GM19452 (cell line): ENCODE results near the gene PDS5B.
A peak's percentile ranks its signal among the peaks of the same experiment; 100 is the strongest.
"Not testable (repeated sequence)": the region's sequence is repeated elsewhere in the genome, so short reads cannot be mapped to it uniquely, and the experiment has no call there.

Experiments
- ATAC-seq: cut with Tn5 transposase; IDR thresholded peaks from one replicate; pipeline ENCODE4 v1.9.1; 2021; ENCODE audit not compliant: unreplicated experiment

The PDS5B gene

DNA sequence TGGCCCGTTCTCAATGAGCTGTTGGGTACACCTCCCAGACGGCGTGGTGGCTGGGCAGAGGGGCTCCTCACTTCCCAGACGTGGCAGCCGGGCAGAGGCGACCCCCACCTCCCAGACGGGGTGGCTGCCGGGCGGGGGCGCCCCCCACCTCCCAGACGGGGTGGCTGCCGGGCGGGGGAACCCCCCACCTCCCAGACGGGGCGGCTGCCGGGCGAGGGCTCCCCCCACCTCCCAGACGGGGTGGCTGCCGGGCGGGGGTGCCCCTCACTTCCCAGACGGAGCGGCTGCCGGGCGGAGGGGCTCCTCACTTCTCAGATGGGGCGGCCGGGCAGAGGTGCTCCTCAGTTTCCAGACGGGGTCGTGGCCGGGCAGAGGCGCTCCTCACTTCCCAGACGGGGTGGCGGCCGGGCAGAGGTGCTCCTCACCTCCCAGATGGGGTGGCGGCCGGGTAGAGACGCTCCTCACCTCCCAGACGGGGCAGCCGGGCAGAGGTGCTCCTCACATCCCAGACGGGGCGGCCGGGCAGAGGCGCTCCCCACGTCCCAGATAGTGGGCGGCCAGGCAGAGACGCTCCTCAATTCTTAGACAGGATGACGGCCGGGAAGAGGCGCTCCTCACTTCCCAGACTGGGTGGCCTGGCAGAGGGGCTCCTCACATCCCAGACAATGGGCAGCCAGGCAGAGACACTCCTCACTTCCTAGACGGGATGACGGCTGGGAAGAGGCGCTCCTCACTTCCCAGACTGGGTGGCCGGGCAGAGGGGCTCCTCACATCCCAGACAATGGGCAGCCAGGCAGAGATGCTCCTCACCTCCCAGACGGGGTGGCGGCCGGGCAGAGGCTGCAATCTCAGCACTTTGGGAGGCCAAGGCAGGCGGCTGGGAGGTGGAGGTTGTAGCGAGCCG, 135.1 kb downstream of the PDS5B start:
- ATAC-seq: not testable (repeated sequence)

- no peak for ATAC-seq
Observed at GRCh38 chr13:32722340-32722739, 136.1 kb downstream of the PDS5B start.

- ATAC-seq: no peak
Observed at GRCh38 chr13:32723987-32724386, 137.7 kb downstream of the PDS5B start.

DNA sequence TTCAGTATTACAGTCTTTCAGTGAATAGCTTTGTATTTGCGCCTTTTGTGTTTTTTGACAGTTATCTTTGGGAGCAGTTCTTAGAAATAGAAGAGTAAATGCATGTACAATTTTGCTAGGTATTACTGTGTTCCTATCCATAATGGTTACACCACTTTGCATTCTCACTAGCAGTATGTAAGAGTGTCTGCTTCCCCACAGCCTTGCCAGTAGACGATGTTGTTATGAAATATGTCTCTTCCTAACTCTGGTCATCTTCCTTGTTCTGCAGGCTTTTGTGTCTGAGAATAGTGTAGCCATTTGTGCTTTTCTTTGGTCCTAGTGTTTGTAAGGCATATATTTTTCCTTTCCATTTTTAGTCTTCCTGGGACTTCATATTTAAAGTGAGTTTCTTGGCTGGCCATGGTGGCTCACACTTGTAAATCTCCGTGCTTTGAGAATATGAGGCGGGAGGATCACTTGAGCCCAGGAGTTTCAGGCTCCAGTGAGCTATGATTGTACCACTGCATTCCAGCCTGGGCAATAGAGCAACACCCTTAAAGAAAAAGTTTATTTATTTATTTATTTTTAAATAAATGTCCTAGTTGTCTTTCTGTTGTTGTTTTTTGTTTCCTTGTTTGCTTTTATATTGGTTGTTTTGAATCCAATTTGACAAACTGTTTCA, 140.3 kb downstream of the PDS5B start:
- ATAC-seq: no peak

DNA sequence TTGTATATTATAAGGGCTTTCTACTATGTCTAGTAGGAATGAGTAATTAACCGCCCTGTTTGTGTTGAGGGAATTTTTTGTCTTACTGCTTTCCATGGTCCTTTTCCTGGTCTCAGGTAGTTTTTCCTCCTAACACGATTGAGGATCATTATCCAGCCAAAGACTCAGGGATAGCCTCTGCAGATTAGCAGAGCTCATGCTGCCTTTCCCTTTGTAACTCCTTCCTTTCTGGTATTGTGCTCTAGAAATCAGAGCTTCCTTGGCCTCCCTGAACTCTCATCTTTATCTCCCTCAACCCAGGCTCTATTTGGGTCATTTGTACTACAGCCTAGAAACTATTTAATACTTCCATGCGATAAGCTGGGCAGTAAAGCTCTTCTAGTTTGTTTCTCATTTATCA, 142.1 kb downstream of the PDS5B start:
- no peak for ATAC-seq

DNA sequence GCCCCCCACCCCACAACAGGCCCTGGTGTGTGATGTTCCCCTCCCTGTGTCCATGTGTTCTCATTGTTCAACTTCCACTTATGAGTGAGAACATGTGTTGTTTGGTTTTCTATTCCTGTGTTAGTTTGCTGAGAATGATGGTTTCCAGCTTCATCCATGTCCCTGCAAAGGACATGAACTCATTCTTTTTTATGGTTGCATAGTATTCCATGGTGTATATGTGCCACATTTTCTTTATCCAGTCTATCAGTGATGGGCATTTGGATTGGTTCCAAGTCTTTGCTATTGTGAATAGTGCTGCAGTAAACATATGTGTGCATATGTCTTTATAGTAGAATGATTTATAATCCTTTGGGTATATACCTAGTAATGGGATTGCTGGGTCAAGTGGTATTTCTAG, 142.8 kb downstream of the PDS5B start:
- ATAC-seq: not testable (repeated sequence)

GRCh38 chr13:32731074-32731473, 144.8 kb downstream of the PDS5B start:
- no peak for ATAC-seq

DNA sequence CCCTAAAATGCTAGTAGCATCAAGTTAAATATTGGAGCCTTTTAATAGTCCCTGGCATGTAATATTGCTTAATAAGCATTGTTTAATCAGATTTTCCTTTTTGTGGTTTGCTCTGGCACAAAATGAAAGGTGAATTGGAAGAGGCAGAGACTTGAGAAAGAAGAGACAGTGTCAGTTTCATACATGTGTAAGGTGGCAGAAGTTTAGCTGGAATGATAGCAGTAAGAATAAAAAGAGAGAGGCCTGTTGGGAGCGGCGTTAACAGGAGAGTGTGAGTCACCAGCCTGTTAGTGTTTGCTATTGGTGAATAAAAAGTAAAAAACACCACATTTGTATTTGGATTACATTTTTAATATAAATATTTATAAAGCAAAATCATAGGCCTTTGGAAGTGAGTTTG, 145.3 kb downstream of the PDS5B start:
- ATAC-seq: no peak

- no peak for ATAC-seq
Observed at GRCh38 chr13:32733690-32734089, 147.4 kb downstream of the PDS5B start.

DNA sequence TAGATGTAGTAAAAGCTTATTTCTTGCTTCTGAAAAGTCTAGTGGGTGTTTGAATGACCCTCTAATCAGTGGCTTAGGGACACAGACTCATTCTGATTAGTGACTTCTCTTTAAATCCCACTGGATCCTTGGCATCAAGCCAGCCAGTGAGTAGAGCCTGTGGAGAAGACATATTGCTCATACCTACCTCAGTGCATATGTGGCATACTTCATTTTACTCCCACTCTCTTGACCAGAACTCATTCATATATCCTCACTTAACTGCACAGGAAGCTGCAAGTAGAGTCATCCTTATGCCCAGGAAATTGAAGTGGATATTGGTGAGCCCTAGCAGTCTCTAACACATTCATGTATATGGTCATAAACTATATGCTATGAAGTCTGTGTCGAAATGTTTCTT, 148.3 kb downstream of the PDS5B start:
- ATAC-seq: no peak

GRCh38 chr13:32735859-32736258, 149.6 kb downstream of the PDS5B start:
- no peak for ATAC-seq

DNA sequence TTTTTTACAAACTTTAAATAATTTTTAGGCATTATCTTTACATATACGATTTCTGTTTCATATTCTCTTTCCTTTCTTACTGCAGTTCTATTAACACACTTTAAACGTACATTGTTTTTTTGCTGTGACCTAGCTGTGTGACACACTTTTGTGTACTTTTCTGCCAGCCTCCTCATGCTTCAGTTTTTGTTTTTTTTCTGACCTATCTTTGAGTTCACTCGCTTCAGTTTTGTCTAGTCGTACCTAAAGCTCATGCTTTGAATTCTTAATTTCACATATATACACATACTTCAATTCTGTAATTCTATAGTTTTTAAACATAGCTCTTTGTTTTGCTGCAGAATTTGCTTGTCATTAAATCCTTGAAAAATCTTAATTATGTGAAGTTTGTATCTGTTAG, 150.4 kb downstream of the PDS5B start:
- no peak for ATAC-seq

- peak; percentile 76 for ATAC-seq
Observed at GRCh38 chr13:32737111-32737571, 150.9 kb downstream of the PDS5B start.

- peak; percentile 63 for ATAC-seq
Observed at GRCh38 chr13:32737679-32738078, 151.4 kb downstream of the PDS5B start.

DNA sequence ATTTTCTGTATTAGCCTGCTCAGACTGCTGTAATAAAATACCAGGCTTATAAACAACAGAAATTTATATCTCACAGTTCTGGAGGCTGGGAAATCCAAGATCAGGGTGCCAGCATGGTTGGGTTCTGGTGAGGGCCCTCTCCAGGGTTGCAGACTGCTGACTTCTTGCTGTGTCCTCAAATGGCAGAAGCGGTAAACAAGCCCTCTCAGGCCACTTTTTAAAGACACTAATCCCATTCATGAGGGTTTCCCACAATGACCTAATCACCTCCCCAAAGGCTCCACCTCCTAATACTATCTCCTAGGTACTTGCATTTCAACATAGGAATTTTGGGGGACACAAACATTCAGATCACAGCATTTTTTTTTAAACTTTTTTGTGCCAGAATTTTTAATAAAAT, 159.3 kb downstream of the PDS5B start:
- ATAC-seq: no peak

DNA sequence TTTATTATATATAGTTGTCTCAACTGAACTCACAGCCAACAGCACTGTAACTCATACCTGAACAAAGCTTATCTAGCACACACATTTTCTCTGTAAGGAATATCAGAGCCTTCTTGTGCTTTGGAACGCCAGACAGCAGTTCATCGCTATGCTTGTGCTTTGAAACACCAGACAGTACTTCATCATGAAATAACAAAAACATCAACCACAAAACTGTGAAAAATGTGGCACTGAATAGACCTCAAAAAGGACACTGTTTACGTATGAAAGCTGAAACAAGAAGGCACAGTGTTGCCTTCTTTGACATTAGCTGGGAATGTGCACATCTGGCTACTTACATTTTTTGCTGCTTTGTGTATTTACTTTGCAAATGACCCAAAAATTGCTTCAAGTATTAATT, 160.2 kb downstream of the PDS5B start:
- ATAC-seq: no peak

DNA sequence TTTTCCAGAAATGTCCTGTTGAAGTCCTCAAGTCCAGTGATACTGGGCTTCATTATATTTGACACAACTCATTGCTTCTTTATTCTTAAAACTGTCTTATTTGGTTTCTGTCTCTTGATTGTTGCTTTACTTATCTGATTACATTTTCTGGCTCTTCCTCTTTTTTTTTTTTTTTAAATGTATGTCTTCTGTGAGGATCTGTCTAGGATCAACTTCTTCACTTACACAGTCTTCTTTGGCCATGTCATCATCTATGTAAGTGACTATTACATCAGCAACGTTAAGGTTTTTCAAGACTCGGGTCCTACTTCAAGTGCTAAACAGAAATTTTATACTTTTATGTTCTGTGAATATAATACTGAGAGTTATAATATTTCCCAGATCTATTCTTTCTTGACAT, 162.1 kb downstream of the PDS5B start:
- no peak for ATAC-seq

DNA sequence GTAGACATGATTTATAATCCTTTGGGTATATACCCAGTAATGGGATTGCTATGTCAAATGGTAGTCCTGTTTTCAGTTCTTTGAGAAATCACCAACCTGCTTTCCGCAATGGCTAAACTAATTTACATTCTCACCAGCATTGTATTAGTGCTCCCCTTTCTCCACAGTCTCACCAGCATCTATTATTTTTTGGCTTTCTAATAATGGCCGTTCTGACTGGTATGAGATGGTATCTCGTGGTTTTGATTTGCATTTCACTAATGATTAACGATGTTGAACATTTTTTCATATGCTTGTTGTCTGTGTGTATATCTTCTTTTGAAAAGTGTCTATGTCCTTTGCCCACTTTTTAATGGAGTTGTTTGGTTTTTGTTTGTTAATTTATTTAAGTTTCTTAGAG, 165.1 kb downstream of the PDS5B start:
- no peak for ATAC-seq

- no peak for ATAC-seq
Observed at GRCh38 chr13:32752311-32752710, 166.1 kb downstream of the PDS5B start.

GRCh38 chr13:32752997-32753606, 166.8 kb downstream of the PDS5B start:
- no peak for ATAC-seq

GRCh38 chr13:32754179-32754578, 167.9 kb downstream of the PDS5B start:
- no peak for ATAC-seq

DNA sequence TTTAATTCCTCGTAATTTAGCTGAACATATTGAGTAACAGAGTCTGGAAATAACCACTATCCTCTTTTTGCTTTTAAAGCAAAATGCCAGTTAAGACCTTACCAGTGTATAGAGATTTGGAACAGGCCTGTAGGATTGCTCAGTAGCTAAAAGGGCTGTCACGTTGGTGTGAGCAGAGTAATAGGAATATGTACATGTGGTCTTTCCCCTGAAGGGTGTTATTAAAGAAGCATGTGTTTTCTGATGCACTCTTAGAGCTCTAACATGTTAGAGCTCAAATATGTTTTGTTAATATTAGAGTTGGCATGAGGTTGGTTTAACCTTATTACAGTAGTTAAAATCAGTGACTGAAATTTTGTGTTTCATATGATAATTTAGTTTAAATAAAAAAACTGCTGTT, 172.9 kb downstream of the PDS5B start:
- no peak for ATAC-seq
